ENCODE measurements around the gene DMD.
"Not testable (repeated sequence)": the region's sequence is repeated elsewhere in the genome, so short reads cannot be mapped to it uniquely, and the experiment has no call there.

Gene DMD

GRCh38 chrX:32798990-32799389 lies 412.4 kb downstream of the DMD start:
- H3K36me3 Mint-ChIP-seq, result no peaks in the 10 kb centered on the region
- DNase-seq (no peak), ATAC-seq (replicated peaks) (no peak)
- no peak overlapping the region for H3K27ac Mint-ChIP-seq
- peaks cover 2 to 5% of the 10 kb centered on the region in 2 donors for H3K9me3 Mint-ChIP-seq
- no peaks in the 10 kb centered on the region for H3K4me1 Mint-ChIP-seq
- no peak overlapping the region for H3K4me3 Mint-ChIP-seq
- H3K27me3 Mint-ChIP-seq, result no peaks in the 10 kb centered on the region

- Mint-ChIP-seq H3K36me3 (no peaks in the 10 kb centered on the region), H3K27ac (no peak overlapping the region), H3K27me3 (no peaks in the 10 kb centered on the region), H3K4me3 (no peak overlapping the region), H3K4me1 (no peaks in the 10 kb centered on the region), H3K9me3 (peaks cover 0 to 2% of the 10 kb centered on the region in 2 donors)
- DNase-seq (no peak), ATAC-seq (replicated peaks) (no peak)
These were observed 422.4 kb downstream of the DMD start for GRCh38 chrX:32788936-32789335.

GRCh38 chrX:32780109-32780508 lies 431.2 kb downstream of the DMD start:
- H3K27me3 Mint-ChIP-seq, result no peaks in the 10 kb centered on the region
- H3K4me1 Mint-ChIP-seq, result no peaks in the 10 kb centered on the region
- no peak overlapping the region for H3K27ac Mint-ChIP-seq
- no peak overlapping the region for H3K4me3 Mint-ChIP-seq
- H3K36me3 Mint-ChIP-seq, result no peaks in the 10 kb centered on the region
- no peaks in the 10 kb centered on the region for H3K9me3 Mint-ChIP-seq
- DNase-seq, result no peak
- no peak for ATAC-seq (replicated peaks)

GRCh38 chrX:32778965-32779364 lies 432.4 kb downstream of the DMD start:
- no peaks in the 10 kb centered on the region for H3K9me3 Mint-ChIP-seq
- H3K27me3 Mint-ChIP-seq, result no peaks in the 10 kb centered on the region
- H3K4me3 Mint-ChIP-seq, result no peak overlapping the region
- no peaks in the 10 kb centered on the region for H3K36me3 Mint-ChIP-seq
- no peak overlapping the region for H3K27ac Mint-ChIP-seq
- DNase-seq, result no peak
- ATAC-seq (replicated peaks), result no peak
- H3K4me1 Mint-ChIP-seq, result no peaks in the 10 kb centered on the region

- no peaks in the 10 kb centered on the region for H3K36me3 Mint-ChIP-seq
- H3K27me3 Mint-ChIP-seq, result no peaks in the 10 kb centered on the region
- H3K4me1 Mint-ChIP-seq, result no peaks in the 10 kb centered on the region
- no peaks in the 10 kb centered on the region for H3K9me3 Mint-ChIP-seq
- no peak overlapping the region for H3K27ac Mint-ChIP-seq
- H3K4me3 Mint-ChIP-seq, result no peak overlapping the region
- DNase-seq, result no peak
- ATAC-seq (replicated peaks), result no peak
These were observed 436.4 kb downstream of the DMD start for GRCh38 chrX:32774966-32775365.

- no peak for ATAC-seq (replicated peaks)
- DNase-seq, result no peak
- H3K27me3 Mint-ChIP-seq, result no peaks in the 10 kb centered on the region
- H3K4me3 Mint-ChIP-seq, result no peak overlapping the region
- no peaks in the 10 kb centered on the region for H3K9me3 Mint-ChIP-seq
- H3K4me1 Mint-ChIP-seq, result no peaks in the 10 kb centered on the region
- H3K27ac Mint-ChIP-seq, result no peak overlapping the region
- H3K36me3 Mint-ChIP-seq, result no peaks in the 10 kb centered on the region
These were observed 462.3 kb downstream of the DMD start for GRCh38 chrX:32749070-32749469.

- H3K36me3 Mint-ChIP-seq, result no peaks in the 10 kb centered on the region
- H3K27ac Mint-ChIP-seq, result no peak overlapping the region
- DNase-seq (no peak), ATAC-seq (replicated peaks) (no peak)
- no peaks in the 10 kb centered on the region for H3K4me1 Mint-ChIP-seq
- H3K4me3 Mint-ChIP-seq, result no peak overlapping the region
- H3K27me3 Mint-ChIP-seq, result no peaks in the 10 kb centered on the region
- no peaks in the 10 kb centered on the region for H3K9me3 Mint-ChIP-seq
These were observed 466.0 kb downstream of the DMD start for GRCh38 chrX:32745323-32745722.

GRCh38 chrX:32744921-32745320 lies 466.4 kb downstream of the DMD start:
- H3K27ac Mint-ChIP-seq, result no peak overlapping the region
- H3K27me3 Mint-ChIP-seq, result no peaks in the 10 kb centered on the region
- no peak overlapping the region for H3K4me3 Mint-ChIP-seq
- H3K36me3 Mint-ChIP-seq, result no peaks in the 10 kb centered on the region
- H3K9me3 Mint-ChIP-seq, result no peaks in the 10 kb centered on the region
- DNase-seq (no peak), ATAC-seq (replicated peaks) (no peak)
- H3K4me1 Mint-ChIP-seq, result no peaks in the 10 kb centered on the region

- ATAC-seq (replicated peaks) (no peak), DNase-seq (no peak)
- Mint-ChIP-seq H3K27ac (no peak overlapping the region), H3K4me1 (no peaks in the 10 kb centered on the region), H3K36me3 (no peaks in the 10 kb centered on the region), H3K27me3 (no peaks in the 10 kb centered on the region), H3K9me3 (no peaks in the 10 kb centered on the region), H3K4me3 (no peak overlapping the region)
These were observed 469.4 kb downstream of the DMD start for GRCh38 chrX:32741910-32742309.

- H3K27me3 Mint-ChIP-seq, result no peaks in the 10 kb centered on the region
- DNase-seq (no peak), ATAC-seq (replicated peaks) (no peak)
- H3K9me3 Mint-ChIP-seq, result no peaks in the 10 kb centered on the region
- H3K36me3 Mint-ChIP-seq, result no peaks in the 10 kb centered on the region
- no peaks in the 10 kb centered on the region for H3K4me1 Mint-ChIP-seq
- H3K4me3 Mint-ChIP-seq, result no peak overlapping the region
- H3K27ac Mint-ChIP-seq, result no peak overlapping the region
These were observed 502.8 kb downstream of the DMD start for GRCh38 chrX:32708542-32708941.

GRCh38 chrX:32705385-32705784 lies 506.0 kb downstream of the DMD start:
- H3K36me3 Mint-ChIP-seq; H3K27ac Mint-ChIP-seq; H3K9me3 Mint-ChIP-seq; ATAC-seq (replicated peaks); H3K4me1 Mint-ChIP-seq; DNase-seq; H3K4me3 Mint-ChIP-seq; H3K27me3 Mint-ChIP-seq: not testable (repeated sequence)

- Mint-ChIP-seq H3K9me3 (no peaks in the 10 kb centered on the region), H3K27me3 (no peaks in the 10 kb centered on the region), H3K27ac (no peak overlapping the region), H3K36me3 (no peaks in the 10 kb centered on the region), H3K4me1 (no peaks in the 10 kb centered on the region), H3K4me3 (no peak overlapping the region)
- ATAC-seq (replicated peaks) (no peak), DNase-seq (no peak)
These were observed 524.0 kb downstream of the DMD start for GRCh38 chrX:32687379-32687778.

- no peaks in the 10 kb centered on the region for H3K9me3 Mint-ChIP-seq
- no peaks in the 10 kb centered on the region for H3K27me3 Mint-ChIP-seq
- H3K36me3 Mint-ChIP-seq, result no peaks in the 10 kb centered on the region
- DNase-seq (no peak), ATAC-seq (replicated peaks) (no peak)
- H3K27ac Mint-ChIP-seq, result no peak overlapping the region
- no peaks in the 10 kb centered on the region for H3K4me1 Mint-ChIP-seq
- no peak overlapping the region for H3K4me3 Mint-ChIP-seq
These were observed 532.9 kb downstream of the DMD start for GRCh38 chrX:32678487-32678886.

GRCh38 chrX:32673193-32673592 lies 538.2 kb downstream of the DMD start:
- H3K4me3 Mint-ChIP-seq, result no peak overlapping the region
- H3K27ac Mint-ChIP-seq, result no peak overlapping the region
- no peak for ATAC-seq (replicated peaks)
- H3K9me3 Mint-ChIP-seq, result no peaks in the 10 kb centered on the region
- no peak for DNase-seq
- no peaks in the 10 kb centered on the region for H3K4me1 Mint-ChIP-seq
- no peaks in the 10 kb centered on the region for H3K27me3 Mint-ChIP-seq
- H3K36me3 Mint-ChIP-seq, result no peaks in the 10 kb centered on the region

GRCh38 chrX:32662516-32662915 lies 548.8 kb downstream of the DMD start:
- no peak overlapping the region for H3K4me3 Mint-ChIP-seq
- no peaks in the 10 kb centered on the region for H3K4me1 Mint-ChIP-seq
- H3K27ac Mint-ChIP-seq, result no peak overlapping the region
- ATAC-seq (replicated peaks) (no peak), DNase-seq (no peak)
- no peaks in the 10 kb centered on the region for H3K27me3 Mint-ChIP-seq
- H3K9me3 Mint-ChIP-seq, result peaks cover 0 to 7% of the 10 kb centered on the region in 2 donors
- no peaks in the 10 kb centered on the region for H3K36me3 Mint-ChIP-seq

GRCh38 chrX:32644476-32645245 lies 566.7 kb downstream of the DMD start:
- Mint-ChIP-seq H3K27me3 (no peaks in the 10 kb centered on the region), H3K9me3 (no peaks in the 10 kb centered on the region), H3K27ac (no peak overlapping the region), H3K4me1 (no peaks in the 10 kb centered on the region), H3K36me3 (no peaks in the 10 kb centered on the region), H3K4me3 (no peak overlapping the region)
- DNase-seq, result no peak
- no peak for ATAC-seq (replicated peaks)

All from stimulated activated naive B cell treated with anti-CD40 and anti-IgM and Interleukin-4, amounts not matched to agents 10 μg/mL and 1 μg/mL and 100 μg/mL, for 72 hours (primary cell).